Activated naive CD4-positive, alpha-beta T cell treated with anti-CD3 and anti-CD28 coated beads, Interleukin-2, amount 50 U/mL, for 16 hours (primary cell): ENCODE measurements around the gene IFT88.

Source experiments
- DNase-seq: peaks from one replicate; pipeline ENCODE4 v3.0.0-alpha.2; 2020

The IFT88 gene

GRCh38 chr13:20565115-20565736 is 1.7 kb upstream of the IFT88 start:
- no peak for DNase-seq

- DNase-seq: no peak
Observed at GRCh38 chr13:20566468-20566897, 474 bp upstream of the IFT88 start.

GRCh38 chr13:20567881-20568528 is 1.0 kb downstream of the IFT88 start:
- DNase-seq: no peak

DNA sequence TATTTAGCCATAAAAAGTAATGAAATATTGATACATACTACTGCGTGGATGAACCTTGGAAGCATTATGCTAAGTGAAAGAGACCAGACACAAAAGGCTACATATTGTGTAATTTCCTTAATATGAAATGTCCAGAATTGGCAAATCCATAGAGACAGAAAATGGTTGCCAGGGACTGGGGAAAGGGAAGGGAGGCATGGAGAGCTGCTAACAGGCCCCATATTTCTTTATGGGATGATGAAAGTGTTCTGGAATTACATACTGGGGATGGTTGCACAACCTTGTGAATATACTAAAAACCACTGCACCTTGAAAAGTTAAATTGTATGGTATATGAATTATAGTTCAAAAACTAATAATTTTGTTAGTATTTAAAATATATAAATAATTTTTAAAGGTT is 3.6 kb downstream of the IFT88 start:
- no peak for DNase-seq

- DNase-seq: no peak
Observed at GRCh38 chr13:20571676-20572075, 4.7 kb downstream of the IFT88 start.

GRCh38 chr13:20573186-20573585 is 6.2 kb downstream of the IFT88 start:
- no peak for DNase-seq

- no peak for DNase-seq
Observed at GRCh38 chr13:20573636-20574035, 6.7 kb downstream of the IFT88 start.

DNA sequence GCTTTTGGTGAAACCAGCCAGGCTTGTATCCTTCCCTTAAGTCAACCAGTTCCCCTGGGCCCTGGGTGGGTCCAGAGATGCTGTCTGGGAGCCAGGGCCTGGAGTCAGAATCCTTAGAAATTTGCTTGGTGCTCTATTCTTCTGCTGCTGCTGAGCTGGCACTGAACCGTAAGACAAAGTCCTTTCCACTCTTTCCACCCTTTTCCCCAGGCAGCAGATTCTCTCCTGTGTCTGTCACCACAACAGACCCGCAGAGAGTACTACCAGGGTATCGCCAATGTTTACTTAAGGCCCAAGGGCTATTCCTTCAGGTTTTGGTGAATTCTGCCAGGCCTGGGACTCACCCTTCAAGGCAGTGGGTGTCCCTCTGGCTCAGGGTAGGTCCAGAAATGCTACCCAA is 12.2 kb downstream of the IFT88 start:
- DNase-seq: no peak

GRCh38 chr13:20580257-20580656 is 13.3 kb downstream of the IFT88 start:
- DNase-seq: no peak

DNA sequence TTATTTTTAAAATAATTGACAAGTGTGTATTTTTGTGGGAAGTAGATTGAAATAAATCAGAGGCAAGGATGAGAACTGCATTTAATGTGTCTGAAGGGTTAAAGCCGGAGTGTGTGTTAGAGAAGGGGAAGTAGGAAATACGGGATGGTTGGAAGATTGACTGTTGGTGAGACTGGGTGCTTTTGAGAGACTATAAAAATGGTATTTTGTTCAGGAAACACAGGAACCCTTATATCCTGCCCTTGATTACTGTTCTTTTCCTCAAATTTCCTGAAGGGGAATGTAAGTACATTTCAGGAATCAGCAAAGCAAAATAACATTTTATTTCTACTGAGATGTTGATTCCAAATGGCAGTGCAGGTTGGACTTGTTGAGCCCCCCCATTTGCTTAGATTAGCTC is 15.1 kb downstream of the IFT88 start:
- DNase-seq: no peak

DNA sequence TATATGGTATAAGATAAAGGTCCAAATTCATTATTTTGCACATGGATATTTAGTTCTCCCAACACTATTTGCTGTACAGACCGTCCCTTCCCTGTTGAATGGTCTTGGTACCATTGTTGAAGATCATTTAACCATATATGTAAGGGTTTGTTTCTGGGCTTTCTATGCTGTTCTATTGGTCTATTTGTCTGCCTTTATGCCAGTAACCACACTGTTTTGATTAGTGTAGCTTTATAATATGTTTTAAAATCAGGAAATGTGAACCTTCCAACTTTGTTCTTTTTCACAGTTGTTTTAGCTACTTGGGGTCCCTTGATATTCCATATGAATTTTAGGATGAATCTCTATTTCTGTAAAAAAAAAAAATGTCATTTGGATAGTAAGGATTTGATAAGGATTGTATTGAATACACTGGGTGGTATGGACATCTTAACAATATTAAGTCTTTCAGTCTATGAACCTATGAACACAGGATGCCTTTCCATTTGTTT is 16.9 kb downstream of the IFT88 start:
- DNase-seq: no peak

DNA sequence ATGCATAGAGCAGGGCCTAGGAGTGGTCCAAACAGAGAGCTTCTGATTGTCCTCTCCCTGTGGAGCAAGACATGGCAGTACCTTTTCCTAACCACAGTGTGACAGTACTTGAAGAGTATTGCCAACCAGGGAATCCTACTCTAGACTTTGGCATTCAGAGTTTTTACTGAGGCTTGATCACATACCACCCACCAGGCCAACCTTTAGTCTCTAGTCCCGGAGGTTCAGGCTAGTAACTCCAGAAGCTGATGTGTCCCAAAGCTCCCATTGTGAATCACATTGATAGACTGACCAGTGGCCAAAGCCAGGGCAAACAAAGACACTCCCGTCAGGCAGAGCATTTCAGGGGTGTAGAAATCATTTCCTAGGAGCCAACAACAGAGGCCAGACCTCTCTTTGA is 18.4 kb downstream of the IFT88 start:
- no peak for DNase-seq

GRCh38 chr13:20588529-20589110 is 21.7 kb downstream of the IFT88 start:
- DNase-seq: no peak

- no peak for DNase-seq
Observed at GRCh38 chr13:20590561-20590960, 23.6 kb downstream of the IFT88 start.

DNA sequence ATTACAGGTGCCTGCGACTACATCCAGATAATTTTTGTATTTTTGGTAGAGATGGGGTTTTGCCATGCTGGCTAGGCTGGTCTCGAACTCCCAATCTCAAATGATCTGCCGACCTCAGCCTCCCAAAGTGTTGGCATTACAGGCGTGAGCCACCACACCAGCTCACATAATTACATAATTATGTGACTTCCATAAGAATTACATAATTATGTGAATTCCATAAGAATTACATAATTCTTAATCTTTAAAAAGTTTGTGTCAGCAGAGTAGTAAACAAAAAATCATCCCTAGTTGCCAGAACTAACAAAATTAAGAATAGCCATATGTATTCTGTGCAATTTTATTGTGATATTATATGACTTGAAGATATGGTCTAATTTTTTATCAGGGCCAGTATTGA is 25.6 kb downstream of the IFT88 start:
- no peak for DNase-seq

DNA sequence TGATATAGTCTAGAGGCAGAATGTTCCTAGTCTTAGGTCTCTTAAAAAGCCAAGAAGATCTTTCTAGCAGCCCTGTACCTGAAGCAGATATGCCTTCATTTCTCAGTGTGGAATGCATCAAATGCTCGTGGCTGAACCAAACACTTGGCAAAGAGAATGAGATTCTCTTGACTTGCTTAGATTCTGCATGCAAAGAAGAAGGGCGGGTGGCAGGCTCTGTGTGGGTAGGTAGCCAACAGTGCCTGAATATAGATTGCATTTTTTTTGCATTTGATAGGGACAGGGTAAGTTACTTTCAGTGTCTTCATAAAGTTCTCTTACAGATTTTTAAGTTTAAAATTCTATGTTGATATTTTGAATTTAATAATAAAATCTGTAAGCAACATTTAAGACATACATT is 27.3 kb downstream of the IFT88 start:
- DNase-seq: no peak

GRCh38 chr13:20607015-20607414 is 40.1 kb downstream of the IFT88 start:
- no peak for DNase-seq

DNA sequence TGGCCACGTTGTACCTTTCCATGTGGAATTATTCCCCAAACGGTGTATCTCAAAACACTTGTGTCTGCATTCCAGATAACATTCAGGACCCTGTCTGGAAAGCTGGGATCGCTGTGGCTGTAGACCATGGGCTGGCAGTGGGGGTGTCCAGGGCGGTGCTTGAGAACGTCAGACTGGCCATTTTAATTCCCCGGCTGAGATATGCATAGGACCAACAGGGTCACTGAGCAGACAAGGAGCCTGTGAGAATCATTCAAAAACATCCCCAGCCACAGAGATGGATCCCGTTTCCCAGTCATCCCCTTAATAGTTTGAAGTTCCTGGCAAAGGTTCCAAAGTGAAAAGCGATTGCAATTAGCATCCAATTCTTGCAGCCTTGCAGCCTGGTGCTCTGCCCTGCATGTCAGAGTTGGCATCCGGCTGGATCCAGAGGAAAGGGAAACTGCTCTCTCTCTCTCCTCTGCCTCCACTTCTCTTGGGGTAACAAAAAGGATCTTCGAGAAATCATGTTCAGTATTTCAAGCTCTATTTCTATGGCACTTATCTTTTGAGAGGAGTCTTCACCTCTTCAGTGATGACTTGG is 41.6 kb downstream of the IFT88 start:
- DNase-seq: no peak

GRCh38 chr13:20609145-20609544 is 42.2 kb downstream of the IFT88 start:
- DNase-seq: no peak

DNA sequence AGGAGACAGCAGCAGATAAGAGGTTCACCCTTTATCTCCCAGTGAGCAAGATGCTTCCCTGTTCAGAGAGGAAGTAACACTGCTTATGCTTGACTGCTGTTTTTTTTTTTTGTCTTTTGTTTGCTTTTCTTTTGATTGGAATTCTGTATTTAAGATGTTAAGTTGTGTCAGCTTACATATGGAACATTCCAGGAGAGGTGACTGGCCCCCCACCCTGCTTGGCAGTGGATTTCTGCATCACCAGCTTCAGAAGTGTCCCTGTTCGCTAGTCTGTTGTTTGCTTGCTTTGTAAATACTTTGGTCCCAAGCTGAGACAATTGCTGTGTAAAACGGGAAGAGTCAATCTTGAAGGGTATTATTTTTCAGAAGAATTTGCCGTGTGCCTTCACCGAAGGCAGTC is 43.0 kb downstream of the IFT88 start:
- no peak for DNase-seq

GRCh38 chr13:20616059-20616797 is 49.3 kb downstream of the IFT88 start:
- no peak for DNase-seq

- DNase-seq: no peak
Observed at GRCh38 chr13:20623000-20623399, 56.0 kb downstream of the IFT88 start.

- DNase-seq: no peak
Observed at GRCh38 chr13:20624213-20624612, 57.3 kb downstream of the IFT88 start.
